GM12864 (cell line): ENCODE data around the gene SLC2A1.
"Not testable (repeated sequence)": the region's sequence is repeated elsewhere in the genome, so short reads cannot be mapped to it uniquely, and the experiment has no call there.

Source experiments
- DNase-seq: peaks from one replicate; pipeline ENCODE4 v3.0.0-alpha.2; 2011; ENCODE audit warnings: low read depth
- H3K4me3 ChIP-seq: 2 replicates; pipeline ENCODE4 v1.5.1; 2011; ENCODE audit warnings: mild to moderate bottlenecking, low read depth, low read length, control low read depth
- CTCF ChIP-seq: IDR thresholded peaks from 2 replicates; pipeline ENCODE4 v1.5.1; 2011; ENCODE audit warnings: low read depth, mild to moderate bottlenecking, moderate library complexity, low read length, control low read depth, inconsistent platforms; ENCODE audit errors: missing control alignments

Gene SLC2A1

GRCh38 chr1:42917241-42917495, 41.5 kb downstream of the SLC2A1 start:
- no peak for DNase-seq
- no peak for TF ChIP-seq CTCF
- H3K4me3 ChIP-seq = no peak overlapping the region

- no peak for DNase-seq
- TF ChIP-seq CTCF = no peak
- H3K4me3 ChIP-seq = no peak overlapping the region
These were observed 43.2 kb downstream of the SLC2A1 start for GRCh38 chr1:42915456-42915855.

- TF ChIP-seq CTCF = no peak
- H3K4me3 ChIP-seq = no peak overlapping the region
- no peak for DNase-seq
These were observed 44.5 kb downstream of the SLC2A1 start for GRCh38 chr1:42914092-42914627.

- no peak overlapping the region for H3K4me3 ChIP-seq
- peak; percentile 68 for DNase-seq
- TF ChIP-seq CTCF = peak; percentile 87
These were observed 45.1 kb downstream of the SLC2A1 start for GRCh38 chr1:42913426-42914091.

GRCh38 chr1:42910985-42911384, 47.7 kb downstream of the SLC2A1 start:
- no peak overlapping the region for H3K4me3 ChIP-seq
- TF ChIP-seq CTCF = no peak
- no peak for DNase-seq

DNA sequence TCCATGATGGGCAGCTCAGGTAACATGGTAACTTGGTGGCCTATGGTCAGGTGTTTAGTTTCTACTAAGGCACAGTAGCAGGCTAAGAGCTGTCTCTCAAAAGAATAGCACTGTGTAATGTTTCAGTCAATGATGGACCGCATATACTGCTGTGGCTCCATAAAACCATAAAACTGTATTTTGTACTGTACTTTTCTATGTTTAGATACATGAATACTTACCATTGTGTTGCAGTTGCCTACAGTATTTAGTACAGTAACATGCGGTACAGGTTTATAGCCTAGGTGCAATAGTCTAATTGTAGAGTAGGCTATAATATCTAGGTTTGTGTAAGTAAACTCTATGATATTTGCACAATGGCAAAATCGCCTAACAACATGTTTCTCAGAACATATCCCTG, 50.6 kb downstream of the SLC2A1 start:
- H3K4me3 ChIP-seq = no peak overlapping the region
- no peak for TF ChIP-seq CTCF
- no peak for DNase-seq

DNA sequence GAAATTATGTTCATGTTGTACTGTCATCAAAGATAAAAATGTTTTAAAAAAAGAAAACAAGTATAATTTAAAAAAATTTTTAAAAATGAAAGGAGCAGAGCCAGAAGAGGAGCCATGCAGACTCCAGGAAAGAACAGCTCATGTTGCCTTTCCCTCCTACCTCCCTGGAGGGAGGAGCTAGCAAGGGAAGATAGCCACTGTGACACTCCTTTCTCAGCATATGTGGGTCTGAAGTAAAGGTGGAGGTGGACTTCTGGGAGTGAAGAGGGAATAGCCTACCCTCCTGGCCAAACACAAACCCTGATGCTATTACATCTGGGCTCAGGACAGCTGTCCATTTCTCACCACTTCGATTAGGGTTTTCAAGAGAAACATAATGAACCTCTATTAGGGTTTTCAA, 54.2 kb downstream of the SLC2A1 start:
- TF ChIP-seq CTCF = no peak
- no peak for DNase-seq
- no peak overlapping the region for H3K4me3 ChIP-seq

GRCh38 chr1:42899960-42900359, 58.7 kb downstream of the SLC2A1 start:
- DNase-seq, H3K4me3 ChIP-seq: not testable (repeated sequence)
